ENCODE measurements around the gene FERMT1. TPM values are rescaled to one million over a fixed set of nuclear protein-coding genes. Genes with fewer than 3 reads are reported as not detected.

Gene FERMT1
- total RNA-seq, 1 donor from 2014 or later = 10.9 TPM

DNA sequence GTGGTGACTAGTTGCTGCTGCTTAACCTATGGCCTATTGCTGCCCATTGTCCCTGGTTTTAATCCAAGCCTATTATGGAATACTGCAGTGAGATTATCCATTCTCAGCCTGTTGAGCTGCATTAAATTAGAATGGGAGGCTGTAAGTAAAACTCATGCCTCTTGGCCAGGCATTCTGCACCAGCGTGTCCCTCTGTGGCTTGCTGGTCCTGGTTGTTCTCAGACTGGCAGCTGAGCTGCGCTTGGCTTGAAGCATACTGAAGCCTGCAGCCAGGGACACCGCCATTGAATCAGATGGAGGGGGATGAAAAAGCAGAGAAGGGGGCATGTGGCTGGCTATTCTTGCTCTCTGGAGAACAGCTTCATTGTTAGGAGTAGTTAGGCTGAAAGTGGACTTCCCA is 84.6 kb downstream of the FERMT1 start:
- no peak overlapping the region for H3K4me2 ChIP-seq (ENCODE audit: low read length)
- no peaks in the 10 kb centered on the region for H3K79me2 ChIP-seq (ENCODE audit: insufficient read depth, low read length)
- no peaks in the 10 kb centered on the region for H3K4me1 ChIP-seq (ENCODE audit: insufficient read depth, low read length)
- H3K27ac ChIP-seq (ENCODE audit: low read depth, low read length) = no peak overlapping the region
- H3K27me3 ChIP-seq (ENCODE audit: insufficient read depth, low read length) = no peaks in the 10 kb centered on the region
- H4K20me1 ChIP-seq (ENCODE audit: insufficient read depth, low read length) = peaks cover 26% of the 10 kb centered on the region
- H3K36me3 ChIP-seq (ENCODE audit: insufficient read depth, low read length) = peaks cover 37% of the 10 kb centered on the region
- Mint-ChIP-seq H3K9me3 (ENCODE audit: unreplicated experiment) (no peaks in the 10 kb centered on the region), H3K27ac (ENCODE audit: unreplicated experiment) (no peak overlapping the region), H3K36me3 (ENCODE audit: low read depth, unreplicated experiment) (peaks cover 14% of the 10 kb centered on the region), H3K4me3 (ENCODE audit: unreplicated experiment) (no peak overlapping the region), H3K27me3 (ENCODE audit: low read depth, unreplicated experiment) (no peaks in the 10 kb centered on the region), H3K4me1 (ENCODE audit: low read depth, unreplicated experiment) (peaks cover 10% of the 10 kb centered on the region)
- H3K9me3 ChIP-seq (ENCODE audit: insufficient read depth, low read depth, low read length) = no peaks in the 10 kb centered on the region
- TF ChIP-seq EZH2 (IDR thresholded peaks at IDR 0.05; ENCODE audit: insufficient read depth, low read length) = no peak
- TF ChIP-seq, protein P1, sequence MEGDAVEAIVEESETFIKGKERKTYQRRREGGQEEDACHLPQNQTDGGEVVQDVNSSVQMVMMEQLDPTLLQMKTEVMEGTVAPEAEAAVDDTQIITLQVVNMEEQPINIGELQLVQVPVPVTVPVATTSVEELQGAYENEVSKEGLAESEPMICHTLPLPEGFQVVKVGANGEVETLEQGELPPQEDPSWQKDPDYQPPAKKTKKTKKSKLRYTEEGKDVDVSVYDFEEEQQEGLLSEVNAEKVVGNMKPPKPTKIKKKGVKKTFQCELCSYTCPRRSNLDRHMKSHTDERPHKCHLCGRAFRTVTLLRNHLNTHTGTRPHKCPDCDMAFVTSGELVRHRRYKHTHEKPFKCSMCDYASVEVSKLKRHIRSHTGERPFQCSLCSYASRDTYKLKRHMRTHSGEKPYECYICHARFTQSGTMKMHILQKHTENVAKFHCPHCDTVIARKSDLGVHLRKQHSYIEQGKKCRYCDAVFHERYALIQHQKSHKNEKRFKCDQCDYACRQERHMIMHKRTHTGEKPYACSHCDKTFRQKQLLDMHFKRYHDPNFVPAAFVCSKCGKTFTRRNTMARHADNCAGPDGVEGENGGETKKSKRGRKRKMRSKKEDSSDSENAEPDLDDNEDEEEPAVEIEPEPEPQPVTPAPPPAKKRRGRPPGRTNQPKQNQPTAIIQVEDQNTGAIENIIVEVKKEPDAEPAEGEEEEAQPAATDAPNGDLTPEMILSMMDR (IDR thresholded peaks at IDR 0.05; ENCODE audit: insufficient read depth, low read depth, low read length) = no peak
- H2AFZ ChIP-seq (ENCODE audit: low read depth, low read length) = no peak overlapping the region
- DNase-seq (ENCODE audit: low read depth) (no peak), FAIRE-seq (no peak)
- H3K4me3 ChIP-seq (ENCODE audit: insufficient read depth, low read depth, low read length) = no peak overlapping the region
- H3K9ac ChIP-seq (ENCODE audit: low read length) = no peak overlapping the region

DNA sequence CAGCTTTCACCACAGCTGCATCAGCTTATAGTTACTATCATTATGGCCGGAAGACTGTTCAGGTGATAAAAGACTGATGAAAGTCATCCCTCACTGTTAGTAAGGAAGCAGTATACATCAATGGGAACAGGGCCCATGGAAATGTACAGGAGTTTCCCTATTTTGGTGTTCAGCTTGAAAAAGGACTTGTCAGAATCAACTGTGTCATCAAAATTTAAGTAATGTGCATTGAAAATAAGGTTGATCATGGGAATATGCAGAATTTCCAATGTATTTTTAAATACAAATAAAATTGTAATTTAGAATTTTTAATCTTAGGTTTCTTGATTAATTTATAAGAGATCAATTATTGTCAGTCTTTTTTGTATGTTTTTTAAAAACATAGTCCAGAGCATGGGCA is 85.7 kb downstream of the FERMT1 start:
- Mint-ChIP-seq H3K4me3 (ENCODE audit: unreplicated experiment) (no peak overlapping the region), H3K9me3 (ENCODE audit: unreplicated experiment) (no peaks in the 10 kb centered on the region), H3K27ac (ENCODE audit: unreplicated experiment) (no peak overlapping the region), H3K27me3 (ENCODE audit: low read depth, unreplicated experiment) (no peaks in the 10 kb centered on the region), H3K4me1 (ENCODE audit: low read depth, unreplicated experiment) (peaks cover 12% of the 10 kb centered on the region), H3K36me3 (ENCODE audit: low read depth, unreplicated experiment) (peaks cover 14% of the 10 kb centered on the region)
- peaks cover 6% of the 10 kb centered on the region for H3K79me2 ChIP-seq (ENCODE audit: insufficient read depth, low read length)
- no peak overlapping the region for H3K27ac ChIP-seq (ENCODE audit: low read depth, low read length)
- no peak overlapping the region for H2AFZ ChIP-seq (ENCODE audit: low read depth, low read length)
- TF ChIP-seq, protein P1 (IDR thresholded peaks at IDR 0.05; ENCODE audit: insufficient read depth, low read depth, low read length) = no peak
- no peak for TF ChIP-seq EZH2 (IDR thresholded peaks at IDR 0.05; ENCODE audit: insufficient read depth, low read length)
- H3K4me2 ChIP-seq (ENCODE audit: low read length) = no peak overlapping the region
- H3K4me1 ChIP-seq (ENCODE audit: insufficient read depth, low read length) = no peaks in the 10 kb centered on the region
- H4K20me1 ChIP-seq (ENCODE audit: insufficient read depth, low read length) = peaks cover 34% of the 10 kb centered on the region
- FAIRE-seq (no peak), DNase-seq (ENCODE audit: low read depth) (no peak)
- H3K9me3 ChIP-seq (ENCODE audit: insufficient read depth, low read depth, low read length) = no peaks in the 10 kb centered on the region
- H3K27me3 ChIP-seq (ENCODE audit: insufficient read depth, low read length) = no peaks in the 10 kb centered on the region
- no peak overlapping the region for H3K9ac ChIP-seq (ENCODE audit: low read length)
- peaks cover 43% of the 10 kb centered on the region for H3K36me3 ChIP-seq (ENCODE audit: insufficient read depth, low read length)
- H3K4me3 ChIP-seq (ENCODE audit: insufficient read depth, low read depth, low read length) = no peak overlapping the region

DNA sequence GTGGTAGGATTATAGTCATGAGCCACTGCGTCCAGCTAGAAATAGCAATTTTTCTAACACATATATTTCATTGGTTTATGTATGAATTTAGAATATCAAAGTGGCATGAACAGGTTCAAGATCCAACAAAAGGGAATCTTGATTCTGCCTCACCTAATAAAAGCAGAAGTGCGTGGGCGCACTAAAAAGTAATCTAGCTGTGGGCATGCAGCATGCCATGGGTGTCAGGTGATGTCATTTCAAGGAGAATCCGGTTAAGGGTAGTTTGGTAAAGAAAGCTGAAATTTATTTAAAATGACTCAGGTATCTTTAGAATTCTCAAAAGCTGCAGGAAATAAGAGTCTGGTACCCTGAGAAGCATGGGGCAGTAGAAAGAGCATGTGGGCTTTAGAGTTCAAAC is 86.6 kb downstream of the FERMT1 start:
- Histone ChIP-seq H3K36me3 (ENCODE audit: insufficient read depth, low read length) (peaks cover 44% of the 10 kb centered on the region), H3K9me3 (ENCODE audit: insufficient read depth, low read depth, low read length) (no peaks in the 10 kb centered on the region), H4K20me1 (ENCODE audit: insufficient read depth, low read length) (peaks cover 35% of the 10 kb centered on the region), H2AFZ (ENCODE audit: low read depth, low read length) (no peak overlapping the region), H3K4me1 (ENCODE audit: insufficient read depth, low read length) (no peaks in the 10 kb centered on the region), H3K27ac (ENCODE audit: low read depth, low read length) (no peak overlapping the region), H3K4me2 (ENCODE audit: low read length) (no peak overlapping the region), H3K79me2 (ENCODE audit: insufficient read depth, low read length) (peaks cover 6% of the 10 kb centered on the region), H3K27me3 (ENCODE audit: insufficient read depth, low read length) (no peaks in the 10 kb centered on the region), H3K9ac (ENCODE audit: low read length) (no peak overlapping the region), H3K4me3 (ENCODE audit: insufficient read depth, low read depth, low read length) (no peak overlapping the region)
- Mint-ChIP-seq H3K4me1 (ENCODE audit: low read depth, unreplicated experiment) (peaks cover 12% of the 10 kb centered on the region), H3K27ac (ENCODE audit: unreplicated experiment) (no peak overlapping the region), H3K27me3 (ENCODE audit: low read depth, unreplicated experiment) (no peaks in the 10 kb centered on the region), H3K9me3 (ENCODE audit: unreplicated experiment) (no peaks in the 10 kb centered on the region), H3K36me3 (ENCODE audit: low read depth, unreplicated experiment) (peaks cover 12% of the 10 kb centered on the region), H3K4me3 (ENCODE audit: unreplicated experiment) (no peak overlapping the region)
- TF ChIP-seq EZH2 (IDR thresholded peaks at IDR 0.05; ENCODE audit: insufficient read depth, low read length) = no peak
- TF ChIP-seq, protein P1 (IDR thresholded peaks at IDR 0.05; ENCODE audit: insufficient read depth, low read depth, low read length) = no peak
- DNase-seq (ENCODE audit: low read depth) = no peak
- FAIRE-seq = no peak

Measured in astrocyte (in vitro differentiated cells and primary cell).